GM12874 (cell line): ENCODE results near the gene HOXB1.

Experiments used
- TF ChIP-seq, protein P1 (sequence below): IDR thresholded peaks from 2 replicates; pipeline ENCODE4 v1.5.1; 2011; ENCODE audit warnings: low read depth, mild to moderate bottlenecking, control low read depth, low read length, moderate library complexity; ENCODE audit not compliant: insufficient read depth

The HOXB1 gene

DNA sequence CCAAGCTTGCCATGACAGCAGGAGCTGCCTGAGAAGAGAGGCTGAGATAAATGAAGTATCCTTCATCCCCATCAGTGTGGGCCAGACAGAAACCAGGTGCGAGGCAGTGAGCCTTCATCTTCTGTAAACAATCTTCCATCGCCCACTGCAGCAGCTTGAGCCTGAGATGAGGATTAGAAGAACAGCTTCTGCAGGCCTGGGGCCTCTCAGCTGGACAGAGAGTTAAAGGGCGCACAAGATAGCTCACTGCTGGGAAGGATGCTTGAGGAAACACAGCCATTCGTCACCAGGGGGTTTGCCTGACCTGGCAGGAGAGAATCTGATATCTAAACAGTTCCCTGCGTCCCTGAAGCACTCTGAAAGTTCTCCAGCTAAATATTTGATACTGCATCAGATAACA lies 27.1 kb downstream of the HOXB1 start:
- TF ChIP-seq, protein P1, sequence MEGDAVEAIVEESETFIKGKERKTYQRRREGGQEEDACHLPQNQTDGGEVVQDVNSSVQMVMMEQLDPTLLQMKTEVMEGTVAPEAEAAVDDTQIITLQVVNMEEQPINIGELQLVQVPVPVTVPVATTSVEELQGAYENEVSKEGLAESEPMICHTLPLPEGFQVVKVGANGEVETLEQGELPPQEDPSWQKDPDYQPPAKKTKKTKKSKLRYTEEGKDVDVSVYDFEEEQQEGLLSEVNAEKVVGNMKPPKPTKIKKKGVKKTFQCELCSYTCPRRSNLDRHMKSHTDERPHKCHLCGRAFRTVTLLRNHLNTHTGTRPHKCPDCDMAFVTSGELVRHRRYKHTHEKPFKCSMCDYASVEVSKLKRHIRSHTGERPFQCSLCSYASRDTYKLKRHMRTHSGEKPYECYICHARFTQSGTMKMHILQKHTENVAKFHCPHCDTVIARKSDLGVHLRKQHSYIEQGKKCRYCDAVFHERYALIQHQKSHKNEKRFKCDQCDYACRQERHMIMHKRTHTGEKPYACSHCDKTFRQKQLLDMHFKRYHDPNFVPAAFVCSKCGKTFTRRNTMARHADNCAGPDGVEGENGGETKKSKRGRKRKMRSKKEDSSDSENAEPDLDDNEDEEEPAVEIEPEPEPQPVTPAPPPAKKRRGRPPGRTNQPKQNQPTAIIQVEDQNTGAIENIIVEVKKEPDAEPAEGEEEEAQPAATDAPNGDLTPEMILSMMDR: no peak

DNA sequence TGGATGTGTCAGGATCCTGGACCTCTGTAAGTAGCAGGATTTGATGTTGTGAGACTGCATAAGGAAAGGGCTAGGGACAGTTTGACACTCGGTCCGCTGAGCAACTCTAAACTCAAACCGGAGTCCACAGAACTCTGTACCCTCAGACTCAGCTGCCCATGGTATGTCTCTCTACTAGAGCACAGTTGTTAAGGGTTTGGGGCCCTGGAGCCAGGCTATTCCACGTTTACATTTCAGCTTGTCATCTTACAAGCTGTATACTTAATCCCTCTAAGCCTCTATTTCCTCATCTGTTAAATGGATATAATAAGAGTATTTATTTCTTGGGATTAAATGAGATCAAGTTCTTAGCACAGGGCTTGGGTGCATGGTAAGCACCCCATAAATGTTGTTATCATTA lies 27.9 kb downstream of the HOXB1 start:
- TF ChIP-seq, protein P1: no peak

DNA sequence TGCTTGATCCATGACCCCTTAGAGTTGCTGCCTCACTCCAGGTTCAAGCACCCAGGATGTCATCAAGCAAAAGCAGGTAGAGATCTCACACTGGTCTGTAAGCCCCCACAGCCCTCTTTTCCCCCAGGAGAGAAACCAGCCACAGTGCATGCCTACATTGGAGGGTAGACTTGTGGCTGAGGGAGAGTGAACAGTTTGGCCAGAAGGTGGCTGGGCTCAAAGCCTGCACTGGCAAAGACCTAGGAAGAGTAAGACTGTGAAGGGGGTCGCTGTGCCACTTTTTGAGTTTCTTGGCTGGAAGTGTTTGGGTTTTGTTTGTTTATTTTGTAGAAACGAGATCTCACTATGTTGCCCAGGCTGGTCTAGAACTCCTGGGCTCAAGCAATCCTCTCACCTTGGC lies 28.5 kb downstream of the HOXB1 start:
- TF ChIP-seq, protein P1: no peak

DNA sequence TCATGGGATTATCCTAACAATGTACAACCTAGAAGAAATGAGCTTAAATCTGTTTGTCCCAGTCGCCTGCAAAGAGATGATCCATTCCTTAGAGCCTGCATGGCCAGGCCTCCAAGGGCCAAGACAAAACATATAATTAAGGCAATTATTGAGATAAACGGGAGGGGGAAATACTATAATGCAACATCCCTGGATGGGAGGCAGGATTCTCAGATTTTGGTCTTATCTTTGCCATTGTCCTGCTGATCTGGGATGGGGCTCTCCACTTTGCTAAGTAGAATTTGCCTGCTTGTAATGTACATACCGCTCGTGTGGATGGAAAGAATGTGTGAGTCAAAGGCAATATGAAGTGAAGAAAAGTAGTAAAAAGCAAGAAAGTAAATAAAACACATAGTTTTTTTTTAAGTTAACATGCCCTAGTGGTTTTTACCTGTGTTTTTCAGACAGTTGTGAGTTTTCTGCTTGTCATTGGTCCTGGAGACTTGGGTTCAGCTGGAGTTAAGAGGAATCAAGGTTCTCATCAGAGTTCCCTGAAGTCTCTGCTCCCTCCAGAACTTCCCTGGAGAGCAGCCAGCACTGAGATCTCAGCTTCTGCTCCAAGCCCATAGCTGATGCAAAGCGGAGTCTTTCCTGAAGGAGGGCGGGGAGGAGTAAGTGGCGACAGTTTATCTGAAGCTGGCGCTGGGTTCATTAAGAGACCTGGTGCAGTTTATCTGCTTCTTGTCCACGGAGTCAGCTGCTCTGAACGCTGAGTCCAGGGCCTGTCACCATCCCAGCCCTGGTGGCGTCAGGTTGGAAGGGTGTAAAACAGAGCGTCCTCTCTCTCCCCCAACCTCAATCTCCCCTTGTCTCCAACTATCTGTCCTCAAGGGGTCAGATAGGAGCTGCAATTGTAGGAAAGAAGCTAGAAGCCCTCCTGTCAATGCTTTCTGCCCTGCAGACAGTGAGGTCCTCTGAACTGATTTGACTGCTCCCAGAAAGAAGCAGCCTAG lies 30.1 kb downstream of the HOXB1 start:
- TF ChIP-seq, protein P1: no peak

DNA sequence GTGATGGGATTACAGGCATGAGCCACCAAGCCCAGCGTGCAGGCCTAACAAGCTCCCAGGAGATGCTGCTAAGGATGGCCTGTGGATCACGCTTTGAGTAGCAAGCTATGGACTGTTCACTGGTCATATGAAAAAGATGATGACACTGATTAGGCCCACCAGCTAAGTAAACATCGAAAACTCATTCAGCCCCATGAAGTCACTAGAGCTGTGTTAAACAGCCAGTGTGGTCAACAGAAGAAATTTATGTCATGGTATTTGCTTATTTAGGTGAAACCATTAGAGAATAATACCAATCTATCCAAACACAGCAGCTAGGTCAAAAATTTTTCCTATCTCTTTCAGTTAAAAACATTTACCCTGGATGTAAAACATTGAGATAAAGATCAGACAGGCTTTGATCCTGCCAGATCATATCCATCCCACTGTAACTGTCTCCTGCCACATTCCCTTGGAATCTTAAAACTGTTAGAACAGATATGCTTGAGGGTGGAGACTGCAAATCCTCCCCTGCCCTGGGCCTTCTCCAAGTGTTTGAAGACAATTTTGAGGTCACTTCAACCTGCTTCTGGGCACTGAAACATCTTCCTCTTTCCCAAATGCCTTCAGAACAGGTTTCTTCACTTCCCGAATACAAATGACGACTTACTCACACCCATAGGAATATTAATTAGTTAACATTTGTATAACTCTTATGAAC lies 30.9 kb downstream of the HOXB1 start:
- TF ChIP-seq, protein P1: no peak

DNA sequence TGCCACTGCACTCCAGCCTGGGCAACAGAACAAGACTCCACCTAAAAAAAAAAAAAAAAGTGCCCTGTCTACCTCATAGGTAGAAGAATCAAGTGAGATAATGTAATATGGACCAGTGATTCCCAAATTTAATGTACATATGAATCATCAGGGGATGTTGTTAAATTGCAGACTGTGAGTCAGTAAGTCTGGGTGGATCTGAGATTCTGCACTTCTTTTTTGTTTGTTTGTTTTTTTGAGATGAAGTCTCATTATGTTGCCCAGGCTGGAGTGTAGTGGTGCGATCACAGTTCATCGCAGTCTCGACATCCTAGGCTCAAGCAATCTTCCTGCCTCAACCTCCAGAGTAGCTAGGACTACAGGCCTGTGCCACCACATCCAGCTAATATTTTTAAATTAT lies 31.6 kb downstream of the HOXB1 start:
- TF ChIP-seq, protein P1: no peak

DNA sequence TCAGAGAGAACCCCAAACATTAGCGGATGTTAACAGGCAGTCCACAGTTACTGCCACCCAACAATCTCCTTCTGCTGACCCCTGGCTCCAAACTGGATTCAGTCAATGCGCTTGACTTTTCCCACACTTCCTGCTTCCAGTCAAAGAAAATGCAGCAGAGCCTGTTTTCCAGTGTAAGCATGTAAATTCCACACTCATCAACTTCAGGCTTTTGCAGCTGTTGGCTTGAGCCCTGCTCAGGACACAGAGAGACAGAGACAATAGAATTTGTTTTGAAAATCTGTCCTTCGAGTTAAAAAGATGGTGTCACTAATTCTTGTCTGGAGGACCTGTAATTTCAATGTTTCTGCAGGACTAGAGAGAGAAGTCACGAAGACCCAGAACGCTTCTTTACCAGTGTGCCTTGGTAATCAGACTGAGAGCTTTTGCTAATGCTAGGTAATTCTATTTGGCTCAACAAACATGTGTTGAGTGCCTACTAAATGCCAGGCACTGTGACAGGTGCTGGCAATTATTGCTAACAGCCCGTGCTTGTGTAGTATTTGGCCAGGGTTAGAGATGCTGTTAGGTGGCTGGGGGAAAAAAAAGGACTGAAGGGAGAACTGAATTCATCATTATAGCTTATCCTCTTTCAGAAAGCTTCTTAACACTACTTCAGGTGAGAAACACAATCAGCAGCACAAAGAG lies 32.5 kb downstream of the HOXB1 start:
- TF ChIP-seq, protein P1: no peak
